Transverse colon (tissue), 4 donors: ENCODE results near the gene CD74.

Experiments used
- CTCF ChIP-seq, 5 experiments: fragments of 200-600 bp in 3 of 5; fragments of 450-650 bp in 2 of 5; sonication (generic) in 3 of 5; IDR thresholded peaks; 1 replicate in 2 of 5; 2 replicates in 3 of 5; pipeline ENCODE4 v1.5.1; 2016 to 2017; ENCODE audit warnings: antibody characterized with exemption in 5 of 5, inconsistent platforms in 3 of 5, mild to moderate bottlenecking in 2 of 5, moderate library complexity in 1 of 5
- EP300 ChIP-seq: sonication (generic); formaldehyde crosslinking; IDR thresholded peaks from one replicate; pipeline ENCODE4 v1.6.1; 2017; ENCODE audit warnings: antibody characterized with exemption, low read depth
- POLR2A ChIP-seq: fragments of 450-650 bp; IDR thresholded peaks from one replicate; pipeline ENCODE4 v1.6.1; 2016; ENCODE audit warnings: antibody characterized with exemption, mild to moderate bottlenecking, moderate library complexity
- POLR2AphosphoS5 ChIP-seq, 3 donors: sonication (generic); formaldehyde crosslinking; IDR thresholded peaks; one replicate each; pipeline ENCODE4 v1.6.1; 2016; ENCODE audit warnings: antibody characterized with exemption in 3 of 3

DNA sequence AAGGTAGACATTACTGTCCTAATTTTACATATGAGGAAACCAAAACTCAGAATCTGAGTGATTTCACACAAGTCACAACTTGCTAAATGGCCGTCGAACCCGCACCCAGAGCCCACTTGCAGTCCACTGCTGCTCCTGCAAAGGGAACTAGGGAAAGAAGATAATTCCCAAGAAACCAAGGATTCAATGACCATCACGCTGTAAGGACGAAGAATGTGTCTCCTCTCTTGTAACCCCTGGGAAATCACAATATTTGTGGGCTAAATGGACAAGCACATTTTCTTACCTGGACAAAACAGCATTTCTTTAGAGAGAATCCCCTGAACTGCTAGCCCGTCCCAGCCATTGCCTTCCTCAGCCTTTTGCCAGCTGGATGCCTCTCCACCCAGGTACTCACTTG lies 34.5 kb upstream of the CD74 start:
- TF ChIP-seq CTCF (IDR thresholded peaks at IDR 0.05) = no peak
- no peak for TF ChIP-seq EP300
- TF ChIP-seq POLR2AphosphoS5 (IDR thresholded peaks at IDR 0.05) = no peak
- TF ChIP-seq POLR2A = no peak
